Left lobe of liver (tissue), 2 donors: ENCODE data around the gene SLC6A8. TPM values are rescaled to one million over a fixed set of nuclear protein-coding genes. Genes with fewer than 3 reads are reported as not detected.
A peak's percentile ranks its signal among the peaks of the same experiment; 100 is the strongest.
"Not testable (repeated sequence)": the region's sequence is repeated elsewhere in the genome, so short reads cannot be mapped to it uniquely, and the experiment has no call there.

Experiments
- ATAC-seq: fragments of 200-7000 bp; cut with Tn5 transposase; one replicate; pipeline ENCODE4 v1.9.1; 2020; ENCODE audit warnings: mild to moderate bottlenecking, moderate library complexity
- DNase-seq: peaks from one replicate; pipeline ENCODE4 v3.0.0-alpha.2; 2020; ENCODE audit warnings: low spot score
- total RNA-seq: library from RNA; stranded (reverse); gene quantifications from one replicate; pipeline ENCODE4 v1.2.1, GENCODE V29; 2021
- donor health status: DM: no; HTN: no; CAD: no; lungs with moderate emphysema.
- donor health status: DM: no; HTN: yes; CAD: no.

SLC6A8 gene
- total RNA-seq, 1 donor from 2014 or later: 3.2 TPM

DNA sequence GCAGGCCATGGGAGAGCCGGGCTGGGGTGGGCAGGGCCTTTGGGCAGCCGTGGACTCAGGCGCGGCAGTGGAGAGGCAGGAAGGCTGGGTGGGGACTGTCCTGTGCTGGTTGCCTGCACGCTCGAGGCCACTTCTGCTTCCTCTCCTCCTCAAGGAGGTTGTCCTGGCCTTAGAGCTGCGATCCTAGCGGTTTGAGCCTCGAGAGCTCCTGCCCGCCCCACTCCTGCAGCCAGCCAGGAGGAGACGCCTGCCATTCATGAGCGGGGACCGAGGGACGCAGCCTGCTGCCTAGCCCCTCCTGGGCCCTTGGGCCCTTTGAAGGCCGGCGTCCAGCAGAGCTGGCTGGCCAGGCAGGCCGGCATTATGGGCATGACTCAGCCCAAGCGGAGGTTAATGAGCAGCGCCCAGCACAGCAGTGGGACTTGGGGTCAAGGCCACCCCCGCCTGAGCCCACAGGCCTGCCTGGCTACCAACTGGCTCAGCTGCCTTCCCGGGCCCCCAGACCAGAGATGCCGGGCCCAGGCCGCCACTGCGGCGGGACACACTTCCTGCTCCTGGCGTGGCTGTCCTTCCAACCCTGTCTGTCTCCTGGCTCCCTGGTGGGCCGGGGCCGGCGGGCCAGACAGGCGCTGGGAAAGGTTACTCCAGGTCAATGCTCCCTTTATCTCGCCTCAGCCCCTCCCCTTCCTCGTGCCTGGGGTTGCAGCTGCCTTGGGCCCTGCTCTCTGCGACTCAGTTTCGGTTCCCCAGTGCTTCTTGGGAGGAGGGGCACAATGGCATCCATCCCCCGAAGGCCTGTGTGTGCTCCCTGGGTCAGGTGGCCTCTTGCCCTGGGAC is 38.8 kb downstream of the SLC6A8 start:
- ATAC-seq (peak; percentile 10), DNase-seq (peak; percentile 65)

DNA sequence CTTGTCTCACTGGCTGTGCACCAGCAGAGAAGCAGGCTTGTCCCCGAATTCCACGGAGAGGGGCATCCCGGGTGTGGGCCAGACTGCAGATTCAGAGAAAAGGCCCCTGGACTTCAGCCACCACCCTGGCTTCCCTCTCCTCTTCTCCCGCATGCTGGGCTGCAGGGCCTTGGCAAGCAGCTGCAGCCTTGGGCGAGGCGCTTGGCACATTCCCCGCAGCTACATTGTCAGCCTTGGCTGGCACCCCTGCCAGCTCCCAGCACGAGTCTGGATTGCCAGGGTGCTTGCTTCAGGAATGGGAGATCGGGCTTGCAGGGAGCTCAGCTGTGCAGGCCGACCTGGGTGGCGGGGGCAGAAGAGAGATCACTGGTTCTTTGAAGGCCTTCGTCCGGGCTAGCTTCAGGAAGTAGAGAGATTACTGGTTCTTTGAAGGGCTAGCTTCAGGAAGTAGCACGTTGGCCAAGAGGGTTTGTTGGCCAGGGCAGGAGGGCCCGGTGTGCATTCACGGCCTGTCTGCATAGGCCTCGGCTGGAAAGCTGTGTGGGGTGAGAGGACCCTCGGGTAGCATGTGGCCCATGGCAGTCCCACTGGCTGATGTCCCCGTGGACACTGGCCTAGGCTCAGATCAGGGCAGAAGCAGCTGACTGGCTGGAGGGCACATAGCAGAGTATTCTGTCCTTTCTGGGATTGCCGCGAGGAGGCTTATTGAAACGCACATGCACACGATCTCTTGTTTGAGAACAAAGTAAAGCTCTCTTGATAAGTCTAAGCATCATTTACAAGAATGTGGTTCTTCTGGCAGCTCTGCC is 39.6 kb downstream of the SLC6A8 start:
- ATAC-seq (peak; percentile 37), DNase-seq (peak; percentile 82)

DNA sequence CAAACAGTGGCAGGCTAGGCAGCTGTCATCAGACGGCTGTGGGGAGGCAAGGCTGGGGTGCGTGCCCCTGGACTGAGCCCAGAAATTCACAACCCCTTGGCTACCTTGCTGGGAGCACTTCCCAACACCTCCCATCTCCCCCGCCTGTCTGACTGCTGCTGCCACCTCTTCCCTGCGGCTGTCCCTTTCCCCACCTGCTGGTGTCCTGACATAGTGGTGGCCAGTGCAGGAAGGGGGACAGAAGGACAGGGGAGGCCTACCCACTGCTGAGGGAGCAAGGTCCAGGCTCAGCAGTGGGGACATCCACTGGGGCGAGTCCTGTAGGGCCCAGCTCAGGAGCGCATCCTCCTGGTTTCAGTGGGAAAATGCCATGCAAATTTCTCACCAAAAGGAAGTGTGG is 40.4 kb downstream of the SLC6A8 start:
- no peak for DNase-seq

DNA sequence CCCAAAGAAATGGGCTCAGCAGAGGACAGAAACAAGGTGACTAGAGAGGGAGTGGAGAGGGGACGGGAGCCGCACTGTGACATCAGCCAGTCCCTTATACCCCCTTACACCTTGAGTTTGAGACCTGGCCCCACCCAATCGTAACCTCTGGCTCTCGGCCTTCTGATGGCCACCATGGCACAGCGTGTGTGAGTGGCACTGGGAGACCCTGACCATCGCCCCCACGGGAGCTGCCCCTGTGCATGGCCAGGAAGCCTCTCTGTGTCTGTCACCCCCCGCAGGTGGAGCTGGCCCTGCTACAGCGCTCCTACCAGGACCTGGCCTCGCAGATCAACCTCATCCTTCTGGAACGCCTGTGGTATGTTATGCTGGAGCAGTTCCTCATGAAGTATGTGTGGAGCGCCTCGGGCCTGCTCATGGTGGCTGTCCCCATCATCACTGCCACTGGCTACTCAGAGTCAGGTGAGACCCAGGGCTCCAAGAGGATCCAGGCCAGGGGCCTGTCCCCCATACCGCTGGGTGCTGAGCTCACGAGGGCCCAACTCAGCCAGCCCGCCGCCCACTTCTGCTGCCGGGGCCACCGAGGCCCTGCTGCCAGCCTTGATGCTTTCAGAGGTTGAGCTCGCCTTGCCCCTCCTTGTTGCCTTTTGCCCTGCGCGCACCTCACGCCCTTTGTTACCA is 41.4 kb downstream of the SLC6A8 start:
- no peak for DNase-seq

More for the DNA sequence above, 40.4 kb downstream of the SLC6A8 start:
- ATAC-seq: no peak

DNA sequence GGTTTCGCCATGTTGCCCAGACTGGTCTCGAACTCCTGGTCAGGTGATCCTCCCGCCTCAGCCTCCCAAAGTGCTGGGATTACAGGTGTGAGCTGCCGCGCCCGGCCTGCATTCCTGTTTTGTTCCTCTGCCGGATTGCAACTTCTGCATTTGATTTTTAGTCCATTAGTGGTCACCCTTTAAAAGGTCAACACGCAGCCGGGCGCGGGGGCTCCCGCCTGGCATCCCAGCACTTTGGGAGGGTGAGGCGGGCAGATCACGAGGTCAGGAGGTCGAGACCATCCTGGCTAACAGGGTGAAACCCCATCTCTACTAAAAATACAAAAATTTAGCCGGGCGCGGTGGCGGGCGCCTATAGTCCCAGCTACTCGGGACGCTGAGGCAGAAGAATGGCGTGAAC is 42.4 kb downstream of the SLC6A8 start:
- not testable (repeated sequence) for ATAC-seq, DNase-seq

More for the DNA sequence above, 41.4 kb downstream of the SLC6A8 start:
- no peak for ATAC-seq

DNA sequence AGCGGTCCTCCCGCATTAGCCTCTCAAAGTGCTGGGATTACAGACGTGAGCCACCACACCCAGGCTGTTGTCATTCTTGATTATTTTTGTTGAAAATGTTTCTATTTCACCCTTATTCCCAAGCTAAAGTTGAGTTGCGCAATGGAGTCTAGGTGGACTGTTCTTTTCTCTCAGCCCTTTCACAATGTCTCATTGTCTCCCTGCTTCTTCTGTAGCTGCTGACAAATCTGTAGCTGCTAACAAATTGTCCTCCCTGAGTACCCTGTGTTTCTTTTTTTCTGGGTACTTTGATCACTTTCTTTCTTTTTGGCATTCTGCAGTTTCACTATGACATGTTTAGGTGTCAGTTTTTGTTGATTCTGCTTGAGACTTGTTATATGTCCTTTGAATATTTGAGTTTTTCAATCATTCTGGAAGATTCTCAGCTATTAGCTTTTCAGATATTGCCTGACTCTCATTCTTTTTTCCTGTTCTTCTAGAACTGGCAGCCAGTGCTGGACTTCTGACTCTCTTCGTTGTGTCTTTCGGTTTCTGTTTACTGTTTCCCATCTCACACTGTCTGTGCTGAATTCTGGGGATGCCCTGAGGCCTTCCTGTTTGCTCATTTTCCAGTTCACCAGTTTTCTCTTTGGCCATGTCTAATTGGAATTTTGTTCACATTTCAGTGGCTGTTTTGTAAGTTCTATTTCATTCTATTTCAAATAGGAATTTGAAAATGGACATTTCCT is 43.6 kb downstream of the SLC6A8 start:
- ATAC-seq (no peak), DNase-seq (no peak)

DNA sequence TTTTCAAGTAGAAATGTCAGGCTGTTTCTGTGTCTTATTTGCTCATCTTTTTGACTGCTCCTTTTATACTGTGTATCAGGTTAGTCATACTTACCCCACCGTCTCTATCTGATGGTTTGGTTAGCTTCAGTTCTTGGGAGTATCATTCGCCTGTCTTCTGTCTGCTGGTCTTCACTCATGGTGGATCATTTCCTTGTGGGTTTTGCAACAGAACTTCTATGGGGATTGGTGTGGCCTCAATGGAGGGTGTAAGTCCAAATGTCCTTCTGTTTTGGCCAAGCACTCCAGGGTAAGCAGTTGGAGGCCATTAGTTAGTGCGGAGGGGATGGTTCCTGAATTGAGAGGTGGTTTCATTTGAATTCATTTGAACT is 44.1 kb downstream of the SLC6A8 start:
- DNase-seq (no peak), ATAC-seq (no peak)

DNA sequence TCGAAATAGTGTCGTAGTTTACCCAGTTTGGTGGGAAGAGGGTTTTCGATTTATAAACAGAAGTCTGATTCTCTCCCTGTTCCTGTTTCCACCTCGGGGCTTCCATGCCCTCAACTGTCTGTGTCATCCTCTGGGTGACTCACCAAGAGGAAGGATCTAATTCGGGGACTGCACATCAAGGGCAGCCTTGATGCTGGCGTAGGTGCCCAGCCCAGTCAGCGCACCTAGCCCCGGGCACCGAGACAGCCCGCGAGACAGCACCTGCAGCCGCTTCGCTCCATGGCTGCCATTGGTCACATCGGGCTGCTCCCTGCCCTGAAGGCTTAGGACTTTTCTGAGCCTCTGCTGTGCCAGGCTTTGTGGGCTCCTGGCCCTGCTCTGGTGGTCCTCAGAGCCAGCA is 44.7 kb downstream of the SLC6A8 start:
- ATAC-seq (no peak), DNase-seq (no peak)

DNA sequence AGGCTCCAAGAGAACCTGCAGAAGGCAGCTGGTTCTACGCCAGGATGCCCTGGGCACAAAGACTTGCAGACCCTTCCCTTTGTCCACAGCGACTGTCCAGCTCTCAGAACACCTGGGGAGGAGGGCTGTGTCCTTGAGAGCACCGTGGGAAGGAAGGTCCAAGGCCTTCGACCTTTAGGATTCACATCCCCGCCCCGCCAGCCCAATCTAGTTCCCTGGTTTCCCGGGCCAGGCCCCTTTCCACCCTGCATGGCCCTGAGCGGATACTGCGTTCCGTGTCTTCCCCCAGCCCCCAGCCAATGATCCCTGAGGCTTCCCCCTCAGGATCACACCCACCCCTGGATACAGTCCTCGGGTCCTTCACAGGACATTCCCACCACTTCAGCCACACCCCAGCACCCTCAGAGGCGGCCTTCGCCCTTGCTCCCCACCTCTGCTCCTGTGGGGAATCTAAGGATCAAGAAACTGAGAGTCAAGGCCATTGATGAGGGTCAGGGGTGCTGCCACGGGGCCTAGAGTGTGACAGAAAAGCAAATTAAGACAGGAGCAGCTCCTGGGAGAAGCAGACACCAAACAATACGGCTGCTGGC is 46.0 kb downstream of the SLC6A8 start:
- DNase-seq (no peak), ATAC-seq (no peak)

DNA sequence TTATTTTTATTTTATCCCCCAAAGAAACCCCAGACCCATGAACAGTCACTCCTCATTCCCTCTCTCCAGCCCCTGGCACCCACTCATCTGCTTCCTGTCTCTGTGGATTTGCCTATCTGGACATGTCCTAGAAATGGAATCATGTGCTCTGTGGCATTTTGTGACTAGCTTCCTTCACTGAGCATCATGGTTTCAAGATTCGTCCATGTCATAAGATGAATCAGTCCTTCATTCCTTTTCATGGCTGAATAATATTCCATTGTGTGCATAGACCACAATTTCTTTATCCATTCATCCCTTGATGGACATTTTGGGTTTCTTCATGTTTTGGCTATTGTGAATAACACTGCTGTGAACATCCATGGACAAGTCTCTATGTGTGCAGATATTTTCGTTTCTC is 47.1 kb downstream of the SLC6A8 start:
- no peak for DNase-seq
- ATAC-seq: no peak

DNA sequence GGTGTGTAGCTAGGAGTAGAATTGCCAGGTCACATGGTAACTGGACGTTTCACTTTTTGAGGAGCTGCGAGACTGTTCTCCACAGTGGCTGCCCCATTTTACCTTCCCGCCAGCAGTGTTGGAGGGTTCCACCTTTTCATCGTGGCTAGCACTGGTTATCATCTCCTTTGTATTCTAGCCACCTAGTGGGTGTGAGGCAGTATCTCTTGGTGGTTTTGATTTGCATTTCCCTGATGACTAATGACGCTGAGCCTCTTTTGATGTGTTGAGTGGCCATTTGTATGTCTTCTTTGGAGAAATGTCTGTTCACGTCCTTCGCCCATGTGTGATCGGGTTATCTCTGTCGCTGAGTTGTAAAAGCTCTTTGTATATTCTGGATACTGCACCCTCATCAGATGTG is 47.5 kb downstream of the SLC6A8 start:
- no peak for ATAC-seq
- DNase-seq: no peak

DNA sequence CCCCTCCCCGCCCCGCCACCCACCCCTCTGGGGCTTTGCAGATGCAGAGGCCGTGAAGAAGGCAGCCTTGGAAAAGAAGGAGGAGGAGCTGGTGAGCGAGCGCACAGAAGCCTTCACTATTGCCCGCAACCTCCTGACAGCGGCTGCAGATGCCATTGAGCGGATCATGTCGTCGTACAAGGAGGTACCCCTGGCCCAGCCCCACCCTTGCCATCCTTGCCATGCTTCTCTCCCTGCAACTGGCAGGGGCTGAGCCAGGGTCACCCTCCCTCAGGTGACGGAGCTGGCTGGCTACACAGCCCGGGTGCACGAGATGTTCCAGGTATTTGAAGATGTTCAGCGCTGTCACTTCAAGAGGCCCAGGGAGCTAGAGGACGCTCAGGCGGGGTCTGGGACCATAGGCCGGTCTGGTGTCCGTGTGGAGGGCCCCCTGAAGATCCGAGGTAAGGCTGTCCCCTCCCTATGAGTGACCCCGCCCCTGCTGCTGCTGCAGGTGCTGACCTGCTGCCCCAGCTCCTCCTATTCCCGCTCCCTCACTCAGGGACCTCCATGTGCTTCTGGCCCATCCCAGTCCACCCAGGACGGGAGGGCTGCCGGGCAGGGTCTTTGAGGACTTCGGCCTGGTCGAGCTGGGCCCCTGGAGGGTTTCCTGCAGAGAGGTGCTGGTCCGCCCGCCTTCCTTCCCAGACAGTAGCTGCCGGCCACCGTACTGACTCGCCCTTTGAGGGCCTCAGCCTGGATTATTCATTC is 48.5 kb downstream of the SLC6A8 start:
- DNase-seq (no peak), ATAC-seq (no peak)

DNA sequence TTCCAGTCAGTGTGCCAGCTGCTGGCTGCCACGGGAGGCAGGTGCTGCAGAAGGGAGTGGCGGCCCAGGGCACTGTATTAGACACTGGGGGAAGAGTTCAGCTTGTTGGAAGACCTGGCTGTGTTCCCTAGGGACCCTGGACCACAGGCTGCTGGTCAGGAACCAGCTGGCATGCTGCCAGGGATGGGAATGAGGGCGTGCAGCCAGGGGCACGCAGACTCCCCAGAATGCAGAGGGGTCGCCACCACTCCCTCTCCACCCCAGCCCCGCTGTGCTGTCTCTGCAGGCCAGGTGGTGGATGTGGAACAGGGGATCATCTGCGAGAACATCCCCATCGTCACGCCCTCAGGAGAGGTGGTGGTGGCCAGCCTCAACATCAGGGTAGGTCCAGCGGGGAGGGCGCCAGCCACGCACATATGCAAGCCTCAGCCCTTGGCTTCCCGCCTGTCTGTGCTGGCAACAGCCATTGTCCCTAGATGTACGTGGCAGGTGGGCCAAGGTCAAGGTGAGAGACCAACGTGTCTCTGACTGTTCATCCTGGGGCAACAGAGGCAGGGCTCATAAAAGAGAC is 49.2 kb downstream of the SLC6A8 start:
- ATAC-seq (no peak), DNase-seq (no peak)

DNA sequence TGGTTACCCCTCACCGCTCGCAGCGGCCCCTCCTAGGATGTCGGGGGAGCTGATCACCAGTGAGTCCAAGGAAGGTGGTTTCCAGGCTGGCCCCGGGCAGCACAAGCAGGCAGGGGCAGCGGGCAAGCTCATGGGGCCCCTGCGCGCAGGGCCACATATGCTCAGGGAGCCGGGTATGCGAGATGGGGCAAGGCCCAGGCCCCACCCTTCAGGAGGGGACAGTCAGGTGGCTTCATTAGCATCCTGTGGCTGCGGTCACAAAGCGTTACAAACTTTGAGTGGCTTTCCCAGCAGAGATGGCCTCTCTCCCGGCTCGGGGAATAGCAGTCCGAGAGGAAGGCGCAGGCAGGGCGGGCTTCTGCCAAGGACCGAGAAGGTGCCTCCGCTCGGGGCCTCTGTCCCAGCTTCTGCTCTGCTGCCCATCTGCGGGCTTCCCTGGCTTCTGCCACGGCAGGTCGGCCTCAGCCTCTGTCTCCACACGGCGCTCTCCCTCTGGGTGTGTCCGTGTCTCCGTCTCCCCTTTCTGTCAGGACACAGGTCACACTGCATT is 50.4 kb downstream of the SLC6A8 start:
- no peak for DNase-seq
- no peak for ATAC-seq

DNA sequence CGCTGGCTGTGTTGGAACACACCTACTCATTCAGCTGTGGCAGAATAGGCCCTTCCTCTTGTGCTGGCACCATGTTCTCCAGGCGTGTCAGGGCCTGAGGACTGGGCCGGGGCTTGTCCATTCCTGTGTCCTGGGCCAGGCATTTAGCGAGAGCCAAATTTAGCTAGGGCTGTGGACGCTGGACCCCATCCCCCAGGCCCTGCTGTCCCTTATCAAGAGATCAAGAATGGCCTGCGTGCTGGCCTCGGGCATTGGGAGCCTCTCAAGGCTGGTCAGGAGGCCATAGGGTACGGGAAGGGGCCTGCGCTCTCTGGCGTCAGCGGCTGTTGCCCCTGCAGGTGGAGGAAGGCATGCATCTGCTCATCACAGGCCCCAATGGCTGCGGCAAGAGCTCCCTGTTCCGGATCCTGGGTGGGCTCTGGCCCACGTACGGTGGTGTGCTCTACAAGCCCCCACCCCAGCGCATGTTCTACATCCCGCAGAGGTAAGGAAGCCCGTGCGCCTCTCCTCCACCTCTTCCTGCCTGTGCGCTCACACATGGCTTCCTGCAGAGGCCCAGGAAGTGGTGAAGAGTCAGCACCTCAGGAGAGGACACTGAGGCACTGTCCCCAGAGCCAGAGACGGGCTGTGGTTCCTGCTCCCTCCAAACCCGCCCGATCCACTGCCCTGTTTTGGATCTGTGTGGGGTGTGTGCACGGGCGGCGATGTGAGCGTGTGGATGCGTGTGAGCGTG is 52.2 kb downstream of the SLC6A8 start:
- DNase-seq (no peak), ATAC-seq (no peak)

DNA sequence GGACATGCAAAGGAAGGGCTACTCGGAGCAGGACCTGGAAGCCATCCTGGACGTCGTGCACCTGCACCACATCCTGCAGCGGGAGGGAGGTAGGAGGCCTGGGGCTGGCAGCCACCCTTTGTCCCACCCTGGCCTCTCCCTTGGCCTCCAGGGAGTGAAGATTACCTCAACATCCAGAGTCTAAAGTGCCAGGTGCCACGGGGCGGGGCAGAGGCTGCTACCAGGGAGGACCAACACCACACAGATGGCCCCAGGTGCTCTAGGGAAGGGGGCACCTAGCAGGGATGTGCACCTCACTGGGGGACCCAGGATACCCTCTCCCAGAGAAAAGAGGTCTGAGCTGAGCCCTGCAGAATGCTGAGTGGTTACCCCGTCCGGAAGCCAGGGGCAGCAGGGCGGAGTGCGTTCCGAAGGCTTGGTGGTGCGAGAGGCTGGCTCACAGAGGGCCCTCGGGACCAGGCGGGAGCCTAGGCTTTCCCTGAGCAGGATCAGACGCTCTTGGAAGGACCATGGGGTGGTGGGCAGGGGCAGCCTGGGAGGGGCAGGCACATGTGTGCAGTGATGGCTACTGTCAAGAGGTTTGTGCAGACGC is 53.0 kb downstream of the SLC6A8 start:
- DNase-seq (no peak), ATAC-seq (no peak)

DNA sequence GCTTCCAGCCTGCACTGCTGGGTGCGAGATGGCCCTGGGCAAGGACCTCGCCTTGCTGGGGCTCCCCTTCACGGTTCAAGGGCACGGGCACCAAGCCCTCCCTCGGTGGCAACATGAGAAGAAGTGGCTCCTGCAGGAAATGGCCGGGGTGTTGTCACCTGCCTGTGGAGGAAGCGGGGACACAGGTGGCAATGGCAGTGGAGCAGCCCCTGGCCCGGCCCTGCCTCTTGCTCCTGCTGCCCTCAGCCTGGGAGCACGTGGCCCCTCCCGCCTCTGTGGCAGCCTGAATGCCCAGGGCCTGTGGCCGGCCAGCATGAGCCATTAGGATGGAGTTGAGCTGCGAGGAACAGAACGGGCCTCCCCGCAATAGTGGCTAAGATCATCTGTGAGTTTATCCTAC is 53.7 kb downstream of the SLC6A8 start:
- DNase-seq: no peak
- no peak for ATAC-seq

DNA sequence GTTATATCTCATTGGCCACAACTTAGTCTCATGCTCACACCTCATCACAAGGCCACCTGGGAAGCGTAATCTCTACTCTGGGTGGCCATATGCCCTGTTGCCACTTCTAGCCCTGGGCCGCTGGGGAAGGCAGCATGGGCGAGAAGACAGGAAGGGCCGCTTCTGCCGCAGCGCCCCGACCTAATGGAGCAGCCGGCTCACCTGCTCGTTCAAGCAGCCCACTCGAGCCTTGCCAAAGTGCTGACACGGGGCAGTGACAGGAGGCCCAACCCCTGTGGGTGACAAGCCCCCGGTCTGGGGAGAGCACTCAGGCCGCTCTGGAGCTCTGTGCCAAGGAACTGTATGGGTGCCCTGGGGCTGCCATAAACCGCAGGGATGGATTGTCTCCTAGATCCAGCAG is 54.4 kb downstream of the SLC6A8 start:
- ATAC-seq, DNase-seq: not testable (repeated sequence)
